Stimulated activated CD4-positive, alpha-beta T cell treated with anti-CD3 and anti-CD28 coated beads, TNF-alpha, amount 100 ng/mL, for 48 hours (primary cell): ENCODE measurements around the gene NSD1.
"Not testable (repeated sequence)": the region's sequence is repeated elsewhere in the genome, so short reads cannot be mapped to it uniquely, and the experiment has no call there.

ENCODE experiments used
- DNase-seq, 3 donors: peaks; one replicate each; pipeline ENCODE4 v3.0.0-alpha.2; 2020; ENCODE audit warnings: low read depth in 3 of 3

Gene NSD1

DNA sequence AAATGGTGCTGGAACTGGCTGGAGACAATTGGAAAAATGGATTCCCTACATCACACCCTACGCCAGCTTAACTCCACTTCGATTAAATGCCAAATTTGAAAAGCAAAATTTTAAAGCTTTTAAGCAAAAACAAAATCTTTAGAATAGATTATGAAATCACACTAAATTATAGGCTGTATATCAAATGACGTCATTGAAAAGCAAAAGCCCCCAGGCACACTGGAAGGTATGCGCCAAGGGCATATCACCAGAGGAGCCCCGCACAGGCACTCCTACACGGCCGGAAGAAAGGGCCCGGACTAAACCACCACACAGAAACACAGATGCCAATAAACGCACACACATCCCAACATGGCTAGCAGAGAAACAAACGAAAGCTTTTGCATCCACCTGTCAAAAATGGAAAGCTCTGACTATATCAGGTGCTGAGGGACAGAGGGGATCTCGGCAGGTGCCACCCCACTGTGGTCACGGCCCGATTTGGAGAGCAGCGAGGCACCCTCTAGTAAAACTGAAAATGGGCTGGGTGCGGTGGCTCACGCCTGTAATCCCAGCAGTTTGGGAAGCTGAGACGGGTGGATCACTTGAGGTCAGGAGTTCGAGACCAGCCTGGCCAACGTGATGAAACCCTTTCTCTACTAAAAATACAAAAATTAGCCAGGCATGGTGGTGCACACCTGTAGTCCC, 195.1 kb downstream of the NSD1 start:
- DNase-seq = no peak

DNA sequence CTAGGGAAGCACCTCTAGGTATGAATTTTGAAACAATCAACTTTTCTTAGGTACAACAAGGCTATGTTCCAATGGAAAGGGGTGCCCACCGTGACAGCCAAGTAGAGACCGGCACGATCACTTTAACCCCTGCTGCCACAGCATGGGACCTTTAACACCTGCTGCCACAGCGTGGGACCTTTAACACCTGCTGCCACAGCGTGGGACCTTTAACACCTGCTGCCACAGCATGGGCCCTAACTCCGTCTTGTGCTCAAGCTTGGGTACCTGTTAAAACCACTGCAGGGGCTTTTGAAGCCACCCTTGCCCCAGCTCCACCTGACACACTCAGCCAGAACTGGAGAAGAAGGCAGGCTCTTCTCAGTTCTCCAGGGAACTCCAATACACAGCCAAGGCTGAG, 196.3 kb downstream of the NSD1 start:
- no peak for DNase-seq

DNA sequence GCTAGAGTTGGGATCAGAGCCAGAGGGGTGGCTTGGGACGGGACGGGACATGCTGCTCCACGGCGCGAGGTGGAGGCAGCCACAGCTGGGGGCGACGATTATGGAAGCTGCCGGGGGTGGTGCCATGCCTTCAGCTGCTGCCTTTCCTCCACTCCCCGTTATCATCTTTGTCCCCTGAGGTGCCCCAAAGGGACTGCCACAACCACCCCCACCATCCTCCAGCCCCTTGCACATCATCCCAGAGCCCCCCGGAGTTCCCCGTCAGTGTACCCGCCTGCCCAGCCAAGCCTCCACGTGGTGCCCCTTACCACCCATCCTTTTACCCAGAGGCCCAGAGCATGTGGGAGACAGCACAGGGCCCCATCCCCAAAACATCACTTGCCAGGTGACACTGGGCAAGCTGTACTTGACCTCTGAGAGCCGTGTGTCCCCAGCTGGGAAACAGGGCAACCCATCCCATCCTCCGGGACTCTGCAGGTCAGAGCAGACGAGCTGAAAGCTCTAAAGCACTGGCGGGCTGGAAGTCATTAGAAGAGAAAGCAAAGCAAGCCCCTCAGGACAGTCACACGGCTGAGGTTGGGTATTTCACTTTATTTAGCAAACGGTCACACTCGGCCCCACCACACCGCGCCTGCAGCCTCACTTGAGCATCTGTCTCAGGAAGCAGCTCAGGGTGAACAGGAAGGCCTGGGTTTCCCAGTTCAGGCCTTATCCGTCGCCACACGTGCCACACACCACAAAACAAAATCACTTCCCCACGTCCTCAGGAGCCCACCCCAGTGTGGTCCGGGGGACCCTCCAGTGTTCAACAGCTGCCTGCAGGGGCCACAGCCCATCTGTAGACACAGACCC, 197.6 kb downstream of the NSD1 start:
- no peak for DNase-seq

DNA sequence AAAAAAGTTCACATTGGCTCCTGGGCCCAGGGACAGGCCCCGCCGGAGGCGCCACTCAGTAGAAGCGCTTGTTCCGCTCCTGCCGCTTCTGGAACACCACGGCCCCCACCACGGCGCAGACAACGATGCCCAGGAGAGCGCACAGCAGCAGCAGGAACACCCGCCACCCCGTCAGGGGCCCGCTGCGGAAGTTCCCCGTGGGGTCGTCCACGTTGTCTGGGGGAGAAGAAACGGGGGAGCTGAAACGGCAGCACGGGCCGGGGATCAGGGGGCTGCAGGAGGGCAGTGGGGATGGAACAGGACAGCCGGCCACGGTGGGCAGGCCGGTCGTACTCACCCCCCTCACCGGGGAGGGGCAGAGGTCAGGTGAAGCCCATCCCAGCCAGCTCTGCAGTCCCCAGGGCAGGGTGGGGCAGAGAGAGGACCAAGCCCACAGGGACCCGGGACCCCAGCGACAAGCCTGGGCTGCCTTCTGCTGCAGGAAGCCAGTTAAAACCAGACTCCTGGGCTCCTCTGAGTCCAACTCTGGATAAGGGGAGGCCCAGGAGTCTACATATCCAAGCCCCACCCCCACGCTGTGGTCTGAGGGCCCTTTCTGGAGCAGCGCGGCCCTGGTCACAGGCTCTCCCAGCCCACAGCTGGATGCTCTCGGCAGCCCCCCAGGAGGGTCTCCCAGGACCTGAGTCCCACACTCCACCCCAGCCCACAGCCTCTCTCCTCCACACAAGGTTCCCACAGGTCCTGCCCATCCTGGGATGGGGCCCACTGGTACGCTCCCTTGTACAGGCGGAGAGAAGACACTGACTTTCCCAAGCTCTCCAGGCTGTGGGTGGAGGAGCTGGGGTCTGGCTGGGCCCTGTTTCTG, 198.7 kb downstream of the NSD1 start:
- DNase-seq = no peak

DNA sequence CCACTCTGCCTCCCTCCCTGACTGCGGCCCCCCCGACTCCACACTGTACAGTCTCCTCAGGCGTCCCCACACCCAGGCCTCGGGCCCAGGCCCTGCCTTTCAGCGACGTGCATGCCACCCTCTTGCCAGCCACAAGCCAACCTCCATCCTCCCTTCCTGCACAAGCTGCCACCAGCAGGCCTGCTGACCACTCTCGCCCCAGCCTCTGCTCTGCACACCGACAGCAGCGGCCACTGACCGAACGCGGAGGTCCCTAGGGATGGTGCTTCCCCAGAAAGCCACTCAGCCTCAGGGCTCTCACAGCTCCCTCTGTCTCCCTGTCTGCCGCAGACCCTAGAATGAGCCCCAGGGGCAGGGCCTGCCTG, 199.3 kb downstream of the NSD1 start:
- DNase-seq = no peak

DNA sequence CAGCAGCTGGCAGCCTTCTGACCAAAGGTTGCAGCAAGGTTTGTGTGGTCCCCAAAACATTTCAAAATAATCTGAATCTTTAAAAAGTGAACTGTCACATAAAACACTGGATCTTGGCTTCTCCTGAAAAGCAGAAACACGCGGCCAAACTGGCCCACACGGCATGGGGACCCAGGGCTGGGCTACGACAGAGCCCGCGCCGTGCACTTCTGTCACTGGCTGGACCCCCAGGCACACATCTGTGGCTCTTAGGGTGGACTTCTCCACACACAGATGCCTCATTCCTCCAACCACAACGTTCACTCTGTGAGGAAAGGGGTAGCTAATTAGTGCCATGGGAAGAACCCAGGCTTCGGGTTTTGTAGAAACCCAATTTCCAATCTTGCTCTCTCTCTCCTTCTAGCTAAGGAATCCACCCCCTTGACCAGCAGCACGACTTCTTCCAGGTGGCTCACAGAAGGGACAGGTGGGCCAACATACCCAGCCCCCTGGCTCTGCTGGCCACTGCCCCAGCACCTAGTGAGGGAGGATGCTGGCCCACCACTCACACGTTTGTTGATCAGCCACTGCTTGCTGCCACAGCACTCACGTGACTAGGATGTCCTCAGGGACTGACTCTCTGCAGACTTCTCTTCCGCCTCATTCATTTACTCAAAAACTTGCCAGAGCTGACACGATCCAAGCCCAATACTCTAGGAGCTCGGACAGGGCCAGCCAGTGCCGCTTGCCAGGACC, 200.0 kb downstream of the NSD1 start:
- DNase-seq = no peak

DNA sequence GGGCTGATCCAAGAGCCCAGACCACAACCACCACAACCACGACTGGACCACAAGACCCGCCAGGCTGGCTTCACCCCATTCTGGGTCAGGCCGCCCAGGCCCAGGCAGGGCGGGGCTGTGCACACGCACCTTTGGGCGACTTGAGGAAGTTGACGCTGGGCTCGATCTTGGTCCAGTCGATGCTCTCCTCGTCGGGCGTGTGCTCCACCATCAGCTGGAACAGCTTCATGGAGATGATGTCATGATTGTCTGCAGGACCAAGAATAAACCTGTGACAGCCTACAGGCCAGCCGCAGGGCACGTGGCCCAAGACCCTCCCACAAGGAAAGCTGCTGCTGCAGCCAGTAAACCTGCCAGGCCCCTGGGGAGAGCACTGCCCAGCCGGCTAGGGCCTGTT, 200.6 kb downstream of the NSD1 start:
- no peak for DNase-seq

DNA sequence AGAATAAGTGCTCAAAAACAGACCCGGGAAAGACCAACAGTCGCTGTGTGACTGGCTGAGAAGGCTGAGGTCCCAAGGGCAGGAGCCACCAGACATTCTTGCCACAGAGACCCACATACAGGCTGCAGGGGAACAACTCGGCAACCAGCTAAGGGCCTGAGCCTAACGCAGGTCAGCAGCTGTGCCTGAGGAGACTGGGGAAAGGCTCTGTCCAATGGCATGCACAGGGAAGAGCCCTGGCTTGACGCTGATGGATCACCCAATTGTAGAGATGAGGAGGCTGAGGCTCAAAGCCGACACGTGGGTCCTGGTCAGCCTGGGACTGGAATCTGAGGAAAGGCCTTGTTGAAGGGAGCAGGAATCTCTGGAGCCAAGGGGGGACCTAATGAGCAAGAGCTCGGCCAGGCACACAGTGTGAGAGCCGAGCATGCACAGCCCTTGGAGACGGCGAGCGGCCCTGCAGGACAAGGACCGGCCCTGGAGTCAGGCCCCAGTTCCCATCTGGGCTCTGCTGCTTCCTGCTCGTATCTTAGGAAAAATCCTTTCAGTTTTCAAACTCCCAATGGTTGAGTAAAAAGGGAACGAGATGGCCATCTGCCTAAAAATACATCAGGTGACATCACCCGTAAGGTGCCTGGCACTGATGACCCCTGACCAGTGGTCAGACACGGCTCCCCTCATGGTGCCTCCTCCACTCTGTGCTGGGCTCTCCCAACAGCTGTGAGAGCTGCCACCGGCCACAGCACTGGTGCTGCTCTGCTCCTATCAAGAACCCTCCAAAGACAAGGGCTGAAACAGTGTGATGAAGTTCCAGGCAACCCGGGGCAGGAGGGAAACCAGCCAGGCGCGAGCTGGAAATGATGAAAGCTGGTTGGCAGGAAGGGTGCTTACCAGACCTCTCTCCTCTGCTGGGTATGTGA, 201.5 kb downstream of the NSD1 start:
- DNase-seq = no peak

DNA sequence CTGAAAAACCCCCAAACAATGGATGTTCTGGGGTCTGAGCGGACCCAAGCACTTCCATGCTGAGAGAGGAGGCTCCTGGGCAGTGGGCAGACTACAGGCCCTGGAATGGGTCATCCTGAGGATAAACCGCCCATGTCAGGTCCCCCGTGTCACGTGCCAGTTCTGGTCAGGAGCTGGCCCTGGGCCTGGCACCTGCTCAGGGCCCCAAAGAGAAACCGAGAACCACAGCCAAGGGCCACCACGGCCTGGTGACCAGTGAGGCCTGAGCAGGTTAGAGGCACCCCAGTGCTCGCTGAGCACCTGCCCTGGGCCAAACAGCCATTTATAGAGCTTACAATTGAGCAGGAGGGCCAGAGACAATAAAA, 202.1 kb downstream of the NSD1 start:
- DNase-seq = no peak

DNA sequence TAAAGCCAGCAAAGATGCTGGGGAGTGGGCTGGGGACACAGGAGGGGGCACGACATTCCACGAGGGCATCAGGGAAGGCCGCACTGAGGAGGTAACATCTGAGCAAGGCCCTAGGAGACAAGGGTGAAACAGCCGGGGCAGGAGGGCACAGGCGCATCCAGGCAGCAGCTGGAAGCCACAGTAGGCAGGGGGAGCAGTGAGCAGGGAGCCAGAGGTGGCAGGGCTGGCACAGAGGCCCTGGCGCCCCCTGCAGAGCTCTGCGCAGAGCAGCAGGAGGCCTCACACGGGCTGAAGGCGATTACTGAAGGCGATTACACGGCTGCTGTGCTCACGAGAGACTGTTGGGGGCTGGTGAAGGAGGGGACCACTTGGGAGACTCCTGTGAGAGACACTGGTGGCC, 202.5 kb downstream of the NSD1 start:
- no peak for DNase-seq

DNA sequence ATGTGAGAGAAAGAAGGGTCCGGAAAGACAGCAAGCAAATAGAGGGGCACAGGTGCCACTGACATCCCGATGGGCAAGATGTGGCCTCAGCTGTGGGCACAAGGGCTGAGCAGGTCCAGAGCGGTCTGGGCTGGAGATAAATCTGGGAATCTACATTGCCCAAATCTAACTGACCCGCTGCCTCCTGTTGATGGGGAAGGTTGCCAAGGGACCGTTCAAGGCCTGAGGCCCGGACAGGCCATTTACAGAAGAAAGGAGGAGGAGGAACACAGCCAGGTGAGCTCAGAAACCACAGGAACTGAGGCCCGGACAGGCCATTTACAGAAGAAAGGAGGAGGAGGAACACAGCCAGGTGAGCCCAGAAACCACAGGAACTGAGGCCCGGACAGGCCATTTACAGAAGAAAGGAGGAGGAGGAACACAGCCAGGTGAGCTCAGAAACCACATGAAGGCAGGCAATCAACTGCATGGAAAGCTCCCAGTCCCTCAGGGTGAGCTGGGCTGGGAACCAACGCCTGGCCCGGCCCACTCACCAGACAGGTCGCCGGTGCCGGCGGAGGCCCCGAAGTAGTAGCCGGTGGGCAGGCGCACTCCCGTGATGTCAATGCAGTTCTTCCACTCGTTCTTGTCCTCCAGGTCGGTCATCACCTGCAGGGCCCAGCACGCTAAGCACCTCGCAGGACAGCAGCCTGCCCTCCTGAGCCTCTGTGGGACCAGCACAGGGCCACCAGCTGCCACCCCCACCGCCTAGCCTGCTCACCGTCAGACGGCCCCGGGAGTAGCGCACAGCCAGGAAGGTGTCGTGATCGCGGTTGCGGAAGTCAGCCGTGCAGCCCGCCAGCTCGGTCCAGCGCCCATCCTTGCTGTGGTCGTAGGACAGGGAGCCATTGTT, 203.3 kb downstream of the NSD1 start:
- no peak for DNase-seq

DNA sequence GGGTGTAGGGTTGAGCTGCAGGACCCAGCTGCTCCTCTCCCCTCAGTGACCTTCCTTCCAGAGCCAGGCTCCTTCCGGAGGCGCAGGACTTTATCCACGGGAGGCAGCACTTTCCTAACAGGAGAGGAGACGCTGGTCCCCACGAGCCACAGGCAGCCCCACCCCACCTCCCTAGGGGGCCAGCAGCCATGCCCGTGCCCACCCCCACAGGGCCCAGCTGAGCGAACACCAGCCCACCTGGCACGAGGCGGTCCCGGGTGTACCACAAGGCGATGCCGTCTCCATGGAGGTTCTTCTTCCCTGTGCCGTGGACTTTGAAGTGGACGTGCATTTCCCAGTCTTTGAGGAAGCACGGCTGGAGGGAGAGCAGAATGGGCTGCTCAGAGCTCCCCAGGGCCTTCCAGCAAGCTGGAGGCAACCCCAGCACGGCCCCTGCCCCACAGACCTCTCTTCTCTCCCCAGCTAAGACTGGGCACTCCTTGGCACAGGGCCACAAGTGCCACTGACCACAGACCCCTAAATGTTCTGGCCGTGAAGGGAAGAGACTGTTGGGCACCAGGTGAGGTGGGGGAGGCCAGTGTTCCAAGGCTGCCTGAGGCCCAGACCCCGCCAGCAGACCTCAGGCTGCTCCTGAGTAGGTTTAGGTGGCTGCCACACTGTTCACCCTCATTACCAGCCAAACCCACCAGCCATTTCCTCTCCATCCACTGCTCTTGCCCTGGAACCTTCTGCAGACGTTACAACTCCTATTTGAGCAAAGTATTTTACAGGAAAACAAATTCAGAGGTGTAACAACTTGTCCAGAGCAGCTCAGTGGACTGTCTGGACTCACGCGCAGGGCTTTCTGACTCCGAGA, 204.9 kb downstream of the NSD1 start:
- DNase-seq = no peak

DNA sequence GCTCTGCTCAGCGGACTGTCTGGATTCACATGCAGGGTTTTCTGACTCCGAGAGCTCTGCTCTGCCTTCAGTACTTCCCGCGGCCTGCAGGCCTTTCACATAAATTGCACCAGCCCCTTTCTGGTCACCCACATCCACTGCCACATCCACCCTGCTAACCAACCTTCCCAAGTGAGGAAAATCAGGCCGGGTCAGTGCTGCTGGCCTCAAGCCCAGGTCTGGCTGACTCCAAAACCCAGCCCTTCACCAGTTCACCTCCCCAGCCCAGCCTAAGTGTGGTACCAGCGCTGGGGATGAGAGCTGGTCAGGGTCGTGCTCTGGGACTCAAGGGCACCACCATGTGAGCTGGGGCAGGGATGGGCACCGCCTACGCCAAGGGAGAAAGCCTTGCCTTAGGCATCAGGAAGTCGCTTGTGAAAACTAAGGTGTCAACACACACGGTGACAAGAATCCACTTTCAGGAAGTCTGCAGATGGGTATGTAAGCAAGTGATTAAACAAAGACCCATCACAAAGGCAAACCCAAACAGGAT, 205.6 kb downstream of the NSD1 start:
- no peak for DNase-seq

DNA sequence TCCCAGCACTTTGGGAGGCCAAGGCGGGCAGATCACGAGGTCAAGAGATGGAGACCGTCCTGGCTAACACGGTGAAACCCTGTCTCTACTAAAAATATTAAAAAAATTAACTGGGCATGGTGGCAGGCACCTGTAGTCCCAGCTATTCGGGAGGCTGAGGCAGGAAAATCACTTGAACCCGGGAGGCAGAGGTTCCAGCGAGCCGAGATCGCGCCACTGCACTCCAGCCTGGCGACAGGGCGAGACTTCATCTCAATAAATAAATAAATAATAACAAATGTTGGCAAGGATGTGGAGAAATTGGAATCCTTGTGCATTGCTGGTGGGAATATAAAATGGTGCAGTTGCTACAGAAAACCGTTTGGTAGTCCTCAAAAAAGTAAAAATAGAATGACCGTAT, 209.4 kb downstream of the NSD1 start:
- not testable (repeated sequence) for DNase-seq

DNA sequence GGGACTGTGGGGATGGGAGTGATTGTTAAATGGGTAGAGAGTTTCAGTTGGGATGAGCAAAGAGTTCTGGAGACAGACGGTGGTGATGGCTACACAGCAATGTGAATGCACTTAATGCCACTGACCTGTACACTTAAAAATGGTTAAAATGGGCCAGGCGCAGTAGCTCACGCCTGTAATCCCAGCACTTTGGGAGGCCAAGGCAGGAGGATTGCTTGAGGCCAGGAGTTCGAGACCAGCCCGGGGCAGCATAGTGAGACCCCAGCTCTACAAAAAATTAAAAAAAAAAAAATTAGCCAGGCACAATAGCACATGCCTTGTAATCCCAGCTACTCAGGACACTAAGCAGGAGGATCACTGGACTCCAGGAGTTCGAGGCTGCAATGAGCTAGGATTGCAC, 210.2 kb downstream of the NSD1 start:
- no peak for DNase-seq

DNA sequence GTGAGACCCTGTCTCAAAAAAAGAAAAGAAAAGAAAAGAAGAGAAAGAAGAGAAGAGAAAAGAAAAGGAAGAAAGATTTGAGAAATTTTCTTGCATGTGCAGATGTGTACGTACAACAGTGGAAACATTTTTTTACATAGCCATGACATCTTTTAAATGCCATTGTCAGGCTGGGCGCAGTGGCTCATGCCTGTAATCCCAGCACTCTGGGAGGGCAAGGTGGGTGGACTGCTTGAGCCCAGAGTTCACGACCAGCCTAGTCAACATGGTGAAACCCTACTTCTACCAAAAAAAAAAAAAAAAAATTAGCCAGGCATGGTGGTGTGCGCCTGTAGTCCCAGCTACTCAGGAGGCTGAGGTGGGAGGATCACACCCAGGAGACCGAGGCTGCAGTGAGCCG, 211.3 kb downstream of the NSD1 start:
- DNase-seq = no peak

DNA sequence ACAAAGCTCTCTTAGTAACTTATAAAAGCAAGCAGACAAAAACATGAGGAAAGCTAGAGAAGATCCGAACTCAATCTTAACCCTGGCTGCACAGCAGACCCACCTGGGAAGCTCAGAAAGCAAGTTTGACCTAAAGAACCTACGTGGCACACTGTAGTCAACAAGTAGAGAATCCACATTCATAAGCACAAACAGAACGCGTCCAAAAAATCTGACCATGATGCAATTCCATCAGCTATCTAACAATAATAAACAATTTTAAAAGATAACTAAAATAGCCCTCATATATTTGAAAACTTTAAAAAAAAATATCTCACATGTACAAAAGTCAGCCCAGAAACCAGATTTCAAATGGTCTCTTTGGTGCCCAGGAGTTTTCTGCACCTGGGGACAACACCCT, 213.2 kb downstream of the NSD1 start:
- DNase-seq = no peak

DNA sequence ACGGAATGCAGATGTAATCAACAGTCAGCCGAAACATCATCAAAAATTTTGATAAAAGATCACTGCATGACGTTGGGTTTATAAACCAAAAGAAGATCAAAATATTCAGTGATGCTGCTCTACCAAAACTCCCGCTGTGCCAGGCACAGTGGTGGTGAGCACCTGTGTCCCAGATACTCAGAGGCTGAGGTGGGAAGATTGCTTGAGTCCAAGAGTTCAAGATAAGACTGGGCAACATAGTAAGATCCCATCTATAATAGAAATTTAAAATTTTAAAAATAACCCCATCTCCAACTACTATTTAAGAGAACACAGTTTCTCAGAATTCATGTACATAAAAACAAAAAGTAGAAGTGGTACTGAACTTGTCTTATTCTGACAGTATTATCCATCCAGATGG, 214.1 kb downstream of the NSD1 start:
- no peak for DNase-seq

DNA sequence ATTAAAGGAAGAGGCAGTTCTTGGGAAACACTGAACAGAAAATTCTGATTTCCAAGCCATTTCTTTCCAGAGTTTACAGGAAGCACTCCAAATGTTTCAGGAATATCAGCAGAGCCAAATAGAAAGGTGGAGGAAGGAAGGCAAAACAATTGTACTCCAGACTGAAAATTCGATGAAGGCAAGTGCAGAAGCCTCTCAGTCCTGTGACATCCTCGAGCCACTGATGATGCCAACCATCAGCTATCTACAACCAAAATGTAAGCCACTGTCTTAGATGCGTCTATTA, 215.7 kb downstream of the NSD1 start:
- no peak for DNase-seq
